Measurements from ENCODE around the gene PSORS1C1.
"Not testable (repeated sequence)": the region's sequence is repeated elsewhere in the genome, so short reads cannot be mapped to it uniquely, and the experiment has no call there.

Gene PSORS1C1

GRCh38 chr6:31168606-31169005 is 54.0 kb downstream of the PSORS1C1 start:
- no peak for DNase-seq
- H3K27ac ChIP-seq = no peak overlapping the region
- intact Hi-C loops (cut with DNase I; ENCODE audit: low total_unique reads) = no loop called here
- H3K36me3 ChIP-seq = no peaks in the 10 kb centered on the region
- no peaks in the 10 kb centered on the region for H3K9me3 ChIP-seq
- no peak overlapping the region for H3K4me3 ChIP-seq
- no peak for TF ChIP-seq CTCF (IDR thresholded peaks at IDR 0.05)
- no peaks in the 10 kb centered on the region for H3K27me3 ChIP-seq
- H3K4me1 ChIP-seq = no peaks in the 10 kb centered on the region

- Histone ChIP-seq H3K27ac (no peak overlapping the region), H3K4me3 (no peak overlapping the region), H3K9me3 (no peaks in the 10 kb centered on the region), H3K4me1 (no peaks in the 10 kb centered on the region), H3K27me3 (no peaks in the 10 kb centered on the region), H3K36me3 (no peaks in the 10 kb centered on the region)
- no peak for DNase-seq
- intact Hi-C loops (cut with DNase I; ENCODE audit: low total_unique reads) = no loop called here
- no peak for TF ChIP-seq CTCF (IDR thresholded peaks at IDR 0.05)
These were observed 54.7 kb downstream of the PSORS1C1 start for GRCh38 chr6:31169123-31169857.

- H3K27ac ChIP-seq; H3K27me3 ChIP-seq; DNase-seq; H3K36me3 ChIP-seq; H3K4me1 ChIP-seq; intact Hi-C loops (cut with DNase I; ENCODE audit: low total_unique reads); H3K4me3 ChIP-seq; H3K9me3 ChIP-seq: not testable (repeated sequence)
These were observed 55.4 kb downstream of the PSORS1C1 start for GRCh38 chr6:31169858-31170599.

- no peaks in the 10 kb centered on the region for H3K36me3 ChIP-seq
These were observed 55.9 kb downstream of the PSORS1C1 start, which contains the start of gene POU5F1 for GRCh38 chr6:31170600-31170881. POU5F1 (minus strand) TSS chr6:31170682; CDS start chr6:31170620, 62 bp downstream.

GRCh38 chr6:31170987-31171671 is 56.5 kb downstream of the PSORS1C1 start:
- intact Hi-C loops (cut with DNase I; ENCODE audit: low total_unique reads) = no loop called here
- no peaks in the 10 kb centered on the region for H3K4me1 ChIP-seq

More at GRCh38 chr6:31170600-31170881, 55.9 kb downstream of the PSORS1C1 start, which contains the start of gene POU5F1:
- Histone ChIP-seq H3K4me3 (no peak within 1 kb of the TSS), H3K27ac (no peak within 1 kb of the TSS), H3K27me3 (no peaks in the 10 kb centered on the region), H3K4me1 (no peaks in the 10 kb centered on the region), H3K9me3 (no peaks in the 10 kb centered on the region)
- TF ChIP-seq CTCF (IDR thresholded peaks at IDR 0.05) = no peak
- DNase-seq = no peak
- intact Hi-C loops (cut with DNase I; ENCODE audit: low total_unique reads) = no loop called here

More at GRCh38 chr6:31170987-31171671, 56.5 kb downstream of the PSORS1C1 start:
- Histone ChIP-seq H3K36me3 (no peaks in the 10 kb centered on the region), H3K27me3 (no peaks in the 10 kb centered on the region), H3K27ac (no peak overlapping the region), H3K4me3 (no peak overlapping the region), H3K9me3 (no peaks in the 10 kb centered on the region)
- DNase-seq = no peak
- TF ChIP-seq CTCF (IDR thresholded peaks at IDR 0.05) = no peak

Data from tibial artery (tissue), 4 donors.